Cardiac septum (tissue), 1 donor: ENCODE measurements around the gene TTLL7. TPM values are rescaled to one million over a fixed set of nuclear protein-coding genes. Genes with fewer than 3 reads are reported as not detected.
"Not testable (repeated sequence)": the region's sequence is repeated elsewhere in the genome, so short reads cannot be mapped to it uniquely, and the experiment has no call there.

Source experiments
- DNase-seq: peaks from one replicate; pipeline ENCODE4 v3.0.0-alpha.2; 2020; ENCODE audit warnings: low spot score
- intact Hi-C: fragments of 100-400 bp; cut with DNase I; formaldehyde crosslinking; loops from one replicate; pipeline ENCODE4 v1.14.0; 2022
- total RNA-seq: library from RNA; stranded (reverse); fragmentation: NEBNext Ultra II Directional; extraction: Animal tissue kit (Norgen Biotek cat#: 25700); gene quantifications from one replicate; pipeline ENCODE4 v1.2.1, GENCODE V29; 2021
- donor health status: DM: no; HTN: no; CAD: no.

The TTLL7 gene
- total RNA-seq, 1 donor from 2014 or later, result 24.8 TPM

- intact Hi-C loops, result no loop called here
- DNase-seq, result no peak
These were observed 44.6 kb downstream of the TTLL7 start for GRCh38 chr1:83954166-83954823.

DNA sequence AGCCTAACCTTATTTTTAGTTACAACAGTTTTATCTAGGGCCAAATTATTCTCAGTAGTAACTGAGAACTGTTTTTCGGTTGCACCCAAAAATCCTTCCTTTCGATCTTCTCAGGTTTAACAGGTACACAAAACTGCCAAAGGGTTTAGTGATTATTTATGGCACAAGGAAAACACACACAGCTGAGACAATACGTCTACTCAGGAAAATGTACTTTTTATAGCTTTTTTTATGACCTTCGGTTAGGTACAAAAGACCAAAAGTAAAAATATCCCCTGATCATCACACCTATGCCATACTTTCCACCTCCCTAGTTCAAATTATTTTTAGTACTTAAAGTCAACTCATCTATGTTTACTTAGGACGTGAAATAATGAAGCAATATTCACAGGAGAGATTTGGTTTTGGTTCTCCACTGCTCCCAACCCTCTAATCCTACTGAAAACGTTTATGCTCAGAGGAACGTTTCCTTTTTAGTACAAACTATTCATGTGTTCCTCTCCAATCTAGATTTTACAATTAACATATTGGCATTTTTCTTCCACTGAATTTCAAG is 48.7 kb downstream of the TTLL7 start:
- DNase-seq, result no peak
- intact Hi-C loops, result no loop called here

GRCh38 chr1:83942914-83943313 is 56.0 kb downstream of the TTLL7 start:
- intact Hi-C loops, result no loop called here
- DNase-seq, result no peak

DNA sequence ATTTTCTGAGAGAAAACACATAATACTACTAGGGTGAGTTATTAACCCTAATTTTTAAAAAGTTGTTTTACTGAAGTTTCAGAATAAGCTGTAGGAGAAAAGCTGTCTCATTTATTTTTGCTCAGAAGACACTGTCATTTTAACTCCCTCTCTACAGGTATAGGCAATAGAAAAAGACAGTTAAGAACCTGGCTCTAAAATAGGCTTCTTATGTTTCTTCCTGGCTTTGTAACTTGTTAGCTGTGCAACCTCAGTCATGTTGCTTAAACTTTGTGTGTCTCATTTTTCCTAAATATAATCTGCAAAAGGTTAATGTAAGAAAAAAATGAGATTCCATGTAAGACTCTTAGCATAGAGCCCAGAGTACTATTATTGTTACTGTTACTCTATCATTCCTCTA is 64.4 kb downstream of the TTLL7 start:
- intact Hi-C loops, result loop anchor here (5.0 to 10.0 kb wide), 2 partner anchors 498 to 820 kb away; no protein-coding TSS in a partner anchor
- no peak for DNase-seq

DNA sequence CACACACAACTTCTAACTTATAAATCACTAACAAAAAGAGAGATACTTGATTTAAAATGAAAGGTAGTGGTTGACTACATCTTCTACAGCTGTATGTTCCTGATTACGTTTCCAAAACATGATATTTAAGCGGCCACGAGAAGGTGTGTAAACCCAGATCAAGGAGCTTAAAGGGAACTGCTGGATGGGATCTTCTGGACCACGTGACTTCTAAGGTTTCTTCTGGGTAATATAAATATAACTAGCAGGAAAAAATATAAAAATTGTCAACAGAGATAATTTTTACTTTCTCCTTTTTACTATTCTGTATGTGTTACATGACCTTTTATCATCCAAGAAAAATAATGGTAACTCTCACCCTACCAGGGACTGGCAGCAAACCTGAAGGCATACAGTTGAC is 66.2 kb downstream of the TTLL7 start:
- intact Hi-C loops, result loop anchor here (2.0 to 10.0 kb wide), 3 partner anchors 190 to 822 kb away; no protein-coding TSS in a partner anchor
- DNase-seq, result no peak

DNA sequence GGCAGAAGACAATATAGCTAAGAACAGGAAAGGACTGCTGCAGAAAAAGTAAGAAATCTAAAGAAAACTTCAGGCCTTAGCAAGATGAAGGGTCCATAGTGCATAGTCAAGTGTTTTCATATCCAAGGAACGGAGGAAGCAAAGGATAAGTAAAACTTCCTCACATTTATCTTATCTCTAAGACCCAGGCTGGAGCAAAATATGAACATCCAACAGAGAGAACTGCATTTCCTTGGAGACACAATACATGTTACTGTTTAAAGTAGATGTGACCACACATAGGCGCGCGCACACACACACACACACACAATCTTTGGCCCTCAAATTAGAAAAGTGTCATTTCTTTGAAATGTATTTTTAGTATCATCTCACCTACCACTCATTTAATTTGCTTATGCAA is 66.7 kb downstream of the TTLL7 start:
- intact Hi-C loops, result loop anchor here (2.0 to 10.0 kb wide), 3 partner anchors 191 to 823 kb away; no protein-coding TSS in a partner anchor
- no peak for DNase-seq

- DNase-seq, result no peak
- intact Hi-C loops, result loop anchor here (2.0 to 10.0 kb wide), 3 partner anchors 191 to 823 kb away; no protein-coding TSS in a partner anchor
These were observed 67.2 kb downstream of the TTLL7 start for GRCh38 chr1:83931658-83932253.

DNA sequence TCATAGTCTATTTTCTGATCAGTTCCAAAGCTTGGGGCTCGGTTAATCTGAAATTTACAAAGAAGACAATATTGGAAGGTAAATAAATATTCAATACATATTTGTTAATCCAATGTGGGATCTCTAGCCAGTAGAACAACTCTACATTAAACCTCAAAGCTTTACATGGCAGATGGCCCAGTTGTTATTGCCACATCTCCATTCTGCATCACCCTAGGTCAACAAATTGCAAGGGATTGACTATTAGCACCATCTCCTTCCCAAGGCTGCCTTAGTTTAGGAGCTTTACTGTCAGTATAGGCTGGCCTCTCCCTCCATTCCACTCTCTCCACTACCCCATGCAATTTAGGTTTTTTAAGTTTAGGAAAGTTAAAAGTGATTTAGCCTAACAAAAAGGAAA is 69.7 kb downstream of the TTLL7 start:
- intact Hi-C loops, result no loop called here
- DNase-seq, result no peak

DNA sequence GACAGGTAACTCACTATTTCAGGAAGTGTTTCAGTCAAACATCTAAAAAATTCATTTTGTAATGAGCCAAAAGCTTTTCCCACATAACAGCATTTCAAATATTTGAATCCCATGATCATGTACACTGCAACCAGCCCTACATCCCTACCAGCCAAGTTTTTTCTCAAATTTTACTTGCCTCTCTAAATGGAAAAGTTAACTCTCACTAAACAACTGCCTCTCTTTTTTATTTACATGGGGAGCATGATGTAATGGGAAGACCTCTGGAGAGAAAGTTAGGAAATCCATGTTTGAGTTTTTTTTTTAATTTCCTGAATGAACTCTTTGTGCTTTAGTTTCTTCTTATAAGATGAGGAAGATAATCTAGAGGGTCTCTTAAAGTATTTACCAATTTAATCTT is 70.5 kb downstream of the TTLL7 start:
- intact Hi-C loops, result no loop called here
- no peak for DNase-seq

- no peak for DNase-seq
- intact Hi-C loops, result no loop called here
These were observed 71.2 kb downstream of the TTLL7 start for GRCh38 chr1:83927701-83928100.

DNA sequence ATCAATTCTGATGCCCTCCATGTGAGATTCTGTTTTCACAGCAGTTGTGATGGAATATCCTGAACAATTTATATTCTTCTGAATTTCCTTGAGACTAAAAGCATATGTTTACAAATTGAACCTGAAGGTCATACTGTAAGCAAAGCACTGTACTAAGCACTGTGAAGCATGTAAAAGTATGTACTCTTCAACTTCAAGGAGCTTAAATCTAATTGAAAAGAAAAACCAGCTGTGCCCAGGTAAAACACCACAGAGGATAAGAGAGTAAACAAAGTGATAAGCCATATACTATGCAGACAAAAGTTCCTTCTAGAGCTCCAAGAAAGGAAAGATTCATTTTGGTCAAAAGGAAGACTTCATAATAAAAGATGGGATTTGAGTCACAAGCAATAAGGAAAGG is 71.9 kb downstream of the TTLL7 start:
- intact Hi-C loops, result no loop called here
- no peak for DNase-seq

DNA sequence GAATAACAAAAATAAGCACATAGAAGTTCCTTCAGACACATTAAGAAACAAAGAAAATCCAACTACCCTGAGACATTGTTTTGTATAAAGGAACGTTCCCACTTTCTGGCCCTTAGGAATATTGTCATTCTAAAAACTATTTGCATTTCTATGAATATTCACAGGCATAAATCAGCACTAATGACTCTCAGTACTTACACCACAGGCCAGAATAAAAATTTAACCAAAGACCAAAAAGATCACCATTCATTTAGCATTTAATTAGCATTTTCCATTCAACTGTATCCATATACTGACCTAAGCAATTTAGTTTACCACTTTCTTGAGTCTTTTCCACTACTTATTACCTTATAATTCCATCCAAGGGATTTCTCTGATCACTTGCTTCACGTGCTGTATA is 75.4 kb downstream of the TTLL7 start:
- intact Hi-C loops, result no loop called here
- DNase-seq, result no peak

DNA sequence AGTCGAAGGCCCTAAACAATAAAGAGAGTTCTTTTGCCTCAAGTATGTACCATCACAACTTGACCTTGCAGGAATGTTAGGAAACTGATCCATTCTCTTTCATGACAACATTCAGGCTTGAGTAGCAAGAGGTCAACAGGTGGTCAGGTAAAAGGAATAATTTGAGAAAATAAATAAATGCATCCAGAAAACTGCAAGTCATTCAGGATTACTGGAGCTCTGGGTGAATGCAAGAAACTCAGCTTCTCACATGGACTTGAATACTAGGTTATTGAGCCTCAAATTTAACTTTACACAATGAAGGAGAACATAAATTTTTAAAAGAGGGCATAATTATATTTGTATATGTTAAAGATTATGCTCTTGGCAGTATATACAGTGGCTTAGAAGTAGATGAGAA is 76.5 kb downstream of the TTLL7 start:
- intact Hi-C loops, result no loop called here
- DNase-seq, result no peak

GRCh38 chr1:83920320-83920719 is 78.6 kb downstream of the TTLL7 start:
- intact Hi-C loops, result no loop called here
- DNase-seq, result no peak

DNA sequence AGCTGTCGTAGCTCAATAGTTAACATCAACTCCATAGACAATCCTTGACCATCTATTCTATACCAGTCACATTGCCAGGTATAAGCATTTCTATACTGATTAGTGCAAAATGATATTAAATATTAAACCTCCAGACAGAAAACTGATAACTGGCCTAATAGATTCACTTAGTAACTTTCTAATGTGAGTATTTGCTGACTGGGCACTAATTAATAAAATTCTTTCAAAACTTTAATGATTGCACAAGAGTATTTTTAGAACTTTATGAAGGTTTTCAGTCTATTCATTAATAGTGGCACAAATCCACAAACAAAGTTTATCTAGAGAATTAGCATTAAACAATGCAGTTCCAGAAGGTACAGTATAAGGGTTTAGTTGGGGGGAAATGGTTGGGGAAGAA is 79.1 kb downstream of the TTLL7 start:
- DNase-seq, result no peak
- intact Hi-C loops, result no loop called here

GRCh38 chr1:83918688-83919285 is 80.1 kb downstream of the TTLL7 start:
- no peak for DNase-seq
- intact Hi-C loops, result no loop called here

DNA sequence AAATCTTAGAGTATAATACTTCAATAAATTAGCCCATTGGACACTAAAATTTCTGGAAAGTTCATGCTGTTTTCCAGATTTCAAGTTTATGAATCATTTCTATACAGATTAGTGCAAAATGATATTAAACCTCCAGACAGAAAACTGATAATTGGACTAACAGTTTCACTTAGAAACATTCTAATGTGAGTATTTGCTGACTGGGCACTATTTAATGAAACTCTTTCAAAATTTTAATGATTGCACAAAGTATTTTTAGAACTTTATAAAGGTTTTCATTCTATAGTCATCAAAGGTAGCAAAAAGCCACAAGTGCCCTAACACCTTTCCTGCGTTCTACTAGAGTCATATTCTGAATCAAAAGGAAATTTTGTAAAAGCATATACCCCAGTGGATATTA is 81.0 kb downstream of the TTLL7 start:
- no peak for DNase-seq
- intact Hi-C loops, result no loop called here

DNA sequence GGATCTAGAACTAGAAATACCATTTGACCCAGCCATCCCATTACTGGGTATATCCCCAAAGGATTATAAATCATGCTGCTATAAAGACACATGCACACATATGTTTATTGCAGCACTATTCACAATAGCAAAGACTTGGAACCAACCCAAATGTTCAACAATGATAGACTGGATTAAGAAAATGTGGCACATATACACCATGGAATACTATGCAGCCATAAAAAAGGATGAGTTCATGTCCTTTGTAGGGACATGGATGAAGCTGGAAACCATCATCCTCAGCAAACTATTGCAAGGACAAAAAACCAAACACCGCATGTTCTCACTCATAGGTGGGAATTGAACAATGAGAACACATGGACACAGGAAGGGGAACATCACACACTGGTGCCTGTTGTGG is 82.8 kb downstream of the TTLL7 start:
- intact Hi-C loops, DNase-seq: not testable (repeated sequence)

- intact Hi-C loops, result no loop called here
- DNase-seq, result no peak
These were observed 86.1 kb downstream of the TTLL7 start for GRCh38 chr1:83912876-83913275.

DNA sequence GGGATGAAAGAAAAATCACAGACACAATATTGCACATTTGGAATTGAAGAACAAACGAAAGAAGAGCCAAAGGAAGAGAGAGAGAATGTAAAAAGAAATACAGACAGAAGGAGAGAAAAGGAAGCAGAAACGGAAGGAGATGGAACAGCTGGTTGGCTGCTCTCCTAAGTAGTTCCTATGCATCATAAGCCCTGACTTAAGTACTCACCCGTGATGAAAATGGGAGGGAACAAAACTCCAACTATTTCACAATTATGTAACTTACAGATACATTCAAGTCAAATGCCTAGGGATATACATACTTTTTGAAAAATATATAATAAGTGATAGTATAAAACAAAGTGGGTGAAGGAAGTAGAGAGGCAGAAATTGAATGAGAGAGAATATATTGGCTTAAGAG is 88.5 kb downstream of the TTLL7 start:
- intact Hi-C loops, result no loop called here
- DNase-seq, result no peak

DNA sequence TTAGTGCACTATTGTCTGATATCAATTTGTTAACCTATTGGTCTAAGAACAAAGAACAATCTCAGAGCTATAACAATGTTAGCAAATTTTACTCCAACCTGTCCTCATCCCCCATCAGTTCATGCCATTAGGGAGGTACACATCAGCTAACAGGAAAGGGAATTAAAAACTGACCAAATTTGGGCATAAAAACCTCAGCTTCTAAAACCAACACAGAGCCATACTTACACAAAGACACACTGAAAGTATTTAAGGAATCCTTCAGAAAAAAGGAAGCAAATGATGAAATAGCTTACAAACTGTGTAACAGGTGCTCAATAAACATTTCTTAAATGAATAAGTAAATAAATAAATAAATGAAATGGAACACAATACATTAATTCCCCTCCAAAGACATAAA is 89.2 kb downstream of the TTLL7 start:
- intact Hi-C loops, result no loop called here

More for the DNA sequence above, 89.2 kb downstream of the TTLL7 start:
- no peak for DNase-seq
